Suprapubic skin (tissue), 4 donors: ENCODE measurements around the gene TPRG1. TPM values are rescaled to one million over a fixed set of nuclear protein-coding genes. Genes with fewer than 3 reads are reported as not detected.

Experiments used
- DNase-seq, 2 donors: peaks; one replicate each; pipeline ENCODE4 v3.0.0-alpha.2; 2019; ENCODE audit warnings: low spot score in 2 of 2
- H3K27ac ChIP-seq: fragments of 200-600 bp; sonication (generic); one replicate; pipeline ENCODE4 v1.5.1; 2019
- H3K27me3 ChIP-seq: fragments of 200-600 bp; sonication (generic); one replicate; pipeline ENCODE4 v1.5.1; 2019
- H3K36me3 ChIP-seq: fragments of 200-600 bp; sonication (generic); one replicate; pipeline ENCODE4 v1.5.1; 2019
- H3K4me1 ChIP-seq: fragments of 200-600 bp; sonication (generic); one replicate; pipeline ENCODE4 v1.5.1; 2019
- H3K4me3 ChIP-seq: fragments of 200-600 bp; sonication (generic); one replicate; pipeline ENCODE4 v1.5.1; 2019; ENCODE audit warnings: mild to moderate bottlenecking
- H3K9me3 ChIP-seq: fragments of 200-600 bp; sonication (generic); one replicate; pipeline ENCODE4 v1.5.1; 2019
- EP300 ChIP-seq: sonication (generic); formaldehyde crosslinking; IDR thresholded peaks from one replicate; pipeline ENCODE4 v1.6.1; 2017; ENCODE audit warnings: antibody characterized with exemption
- POLR2A ChIP-seq, 2 donors: fragments of 450-650 bp; IDR thresholded peaks; one replicate each; pipeline ENCODE4 v1.6.1; 2017; ENCODE audit warnings: antibody characterized with exemption in 2 of 2, mild to moderate bottlenecking in 2 of 2, moderate library complexity in 2 of 2
- POLR2AphosphoS5 ChIP-seq, 3 donors: sonication (generic); formaldehyde crosslinking; IDR thresholded peaks; one replicate each; pipeline ENCODE4 v1.6.1; 2017; ENCODE audit warnings: antibody characterized with exemption in 3 of 3
- WGBS: methylation state at CpG from one replicate; pipeline ENCODE4 v1.1.5; 2018; 5-methylcytosine and 5-hydroxymethylcytosine counted together
- total RNA-seq, 4 donors: library from RNA; depleted of rRNA; stranded (reverse); fragments of >200 nt; gene quantifications; one replicate each; pipeline ENCODE4 v1.1.0, GENCODE V29; 2016
- TF ChIP-seq, protein P1 (sequence below), 2 donors: fragments of 200-600 bp in 1 of 2; fragments of 450-650 bp in 1 of 2; sonication (generic) in 1 of 2; IDR thresholded peaks; one replicate each; pipeline ENCODE4 v1.5.1; 2016 to 2019; ENCODE audit warnings: antibody characterized with exemption in 2 of 2, mild to moderate bottlenecking in 1 of 2, moderate library complexity in 1 of 2

The TPRG1 gene
- total RNA-seq, 4 donors from 2014 or later, result 19.9 to 30.9 (median 28.4) TPM

GRCh38 chr3:189149203-189149602, 22.6 kb upstream of the TPRG1 start:
- no peaks in the 10 kb centered on the region for H3K9me3 ChIP-seq
- no peak for DNase-seq
- TF ChIP-seq, protein P1, sequence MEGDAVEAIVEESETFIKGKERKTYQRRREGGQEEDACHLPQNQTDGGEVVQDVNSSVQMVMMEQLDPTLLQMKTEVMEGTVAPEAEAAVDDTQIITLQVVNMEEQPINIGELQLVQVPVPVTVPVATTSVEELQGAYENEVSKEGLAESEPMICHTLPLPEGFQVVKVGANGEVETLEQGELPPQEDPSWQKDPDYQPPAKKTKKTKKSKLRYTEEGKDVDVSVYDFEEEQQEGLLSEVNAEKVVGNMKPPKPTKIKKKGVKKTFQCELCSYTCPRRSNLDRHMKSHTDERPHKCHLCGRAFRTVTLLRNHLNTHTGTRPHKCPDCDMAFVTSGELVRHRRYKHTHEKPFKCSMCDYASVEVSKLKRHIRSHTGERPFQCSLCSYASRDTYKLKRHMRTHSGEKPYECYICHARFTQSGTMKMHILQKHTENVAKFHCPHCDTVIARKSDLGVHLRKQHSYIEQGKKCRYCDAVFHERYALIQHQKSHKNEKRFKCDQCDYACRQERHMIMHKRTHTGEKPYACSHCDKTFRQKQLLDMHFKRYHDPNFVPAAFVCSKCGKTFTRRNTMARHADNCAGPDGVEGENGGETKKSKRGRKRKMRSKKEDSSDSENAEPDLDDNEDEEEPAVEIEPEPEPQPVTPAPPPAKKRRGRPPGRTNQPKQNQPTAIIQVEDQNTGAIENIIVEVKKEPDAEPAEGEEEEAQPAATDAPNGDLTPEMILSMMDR (IDR thresholded peaks at IDR 0.05), result no peak
- TF ChIP-seq EP300 (no peak), POLR2A (IDR thresholded peaks at IDR 0.05) (no peak), POLR2AphosphoS5 (IDR thresholded peaks at IDR 0.05) (no peak)
- H3K4me3 ChIP-seq, result no peak overlapping the region
- 64% methylated on average over 3 of the region's 3 CpGs for WGBS
- no peak overlapping the region for H3K27ac ChIP-seq
- H3K4me1 ChIP-seq, result peaks cover 12% of the 10 kb centered on the region
- H3K27me3 ChIP-seq, result no peaks in the 10 kb centered on the region
- no peaks in the 10 kb centered on the region for H3K36me3 ChIP-seq

- Histone ChIP-seq H3K27ac (no peak overlapping the region), H3K9me3 (no peaks in the 10 kb centered on the region), H3K36me3 (no peaks in the 10 kb centered on the region), H3K4me1 (peaks cover 4% of the 10 kb centered on the region), H3K4me3 (no peak overlapping the region), H3K27me3 (no peaks in the 10 kb centered on the region)
- DNase-seq, result no peak
- WGBS, result 87% methylated on average over 11 of the region's 11 CpGs
- no peak for TF ChIP-seq POLR2A (IDR thresholded peaks at IDR 0.05)
Measured at GRCh38 chr3:189157232-189158007, 14.4 kb upstream of the TPRG1 start.

DNA sequence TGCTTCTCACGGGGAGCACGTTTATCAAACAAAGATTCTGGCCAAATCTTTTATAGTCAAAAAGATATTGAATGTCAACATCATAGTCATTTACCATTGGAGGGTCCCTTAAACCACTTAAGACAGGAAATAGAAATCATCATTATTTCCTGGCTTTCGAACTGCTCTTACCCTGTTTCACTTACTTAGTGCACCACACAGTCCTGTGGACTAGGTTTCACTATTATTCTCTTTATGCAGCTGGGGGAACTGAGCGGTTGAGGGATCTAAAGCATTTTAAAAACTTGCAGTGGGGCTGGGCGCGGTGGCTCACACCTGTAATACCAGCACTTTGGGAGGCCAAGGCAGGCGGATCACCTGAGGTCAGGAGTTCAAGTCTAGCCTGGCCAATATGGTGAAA, 13.7 kb upstream of the TPRG1 start:
- 87% methylated on average over 7 of the region's 7 CpGs for WGBS
- no peak for TF ChIP-seq POLR2AphosphoS5 (IDR thresholded peaks at IDR 0.05)
- TF ChIP-seq POLR2A (IDR thresholded peaks at IDR 0.05), result no peak
- TF ChIP-seq, protein P1 (IDR thresholded peaks at IDR 0.05), result no peak
- no peak for TF ChIP-seq EP300

GRCh38 chr3:189160519-189161309, 11.1 kb upstream of the TPRG1 start:
- Histone ChIP-seq H3K4me1 (peaks cover 15% of the 10 kb centered on the region), H3K9me3 (no peaks in the 10 kb centered on the region), H3K4me3 (no peak overlapping the region), H3K27me3 (no peaks in the 10 kb centered on the region), H3K36me3 (no peaks in the 10 kb centered on the region), H3K27ac (no peak overlapping the region)
- WGBS, result 62% methylated on average over 8 of the region's 8 CpGs
- TF ChIP-seq EP300 (no peak), POLR2AphosphoS5 (IDR thresholded peaks at IDR 0.05) (no peak), POLR2A (IDR thresholded peaks at IDR 0.05) (no peak)
- TF ChIP-seq, protein P1 (IDR thresholded peaks at IDR 0.05), result no peak
- DNase-seq, result no peak

More for the DNA sequence above, 13.7 kb upstream of the TPRG1 start:
- H3K4me3 ChIP-seq, result no peak overlapping the region
- peaks cover 4% of the 10 kb centered on the region for H3K4me1 ChIP-seq
- no peak for DNase-seq
- no peaks in the 10 kb centered on the region for H3K27me3 ChIP-seq
- no peaks in the 10 kb centered on the region for H3K9me3 ChIP-seq
- H3K36me3 ChIP-seq, result no peaks in the 10 kb centered on the region
- no peak overlapping the region for H3K27ac ChIP-seq

DNA sequence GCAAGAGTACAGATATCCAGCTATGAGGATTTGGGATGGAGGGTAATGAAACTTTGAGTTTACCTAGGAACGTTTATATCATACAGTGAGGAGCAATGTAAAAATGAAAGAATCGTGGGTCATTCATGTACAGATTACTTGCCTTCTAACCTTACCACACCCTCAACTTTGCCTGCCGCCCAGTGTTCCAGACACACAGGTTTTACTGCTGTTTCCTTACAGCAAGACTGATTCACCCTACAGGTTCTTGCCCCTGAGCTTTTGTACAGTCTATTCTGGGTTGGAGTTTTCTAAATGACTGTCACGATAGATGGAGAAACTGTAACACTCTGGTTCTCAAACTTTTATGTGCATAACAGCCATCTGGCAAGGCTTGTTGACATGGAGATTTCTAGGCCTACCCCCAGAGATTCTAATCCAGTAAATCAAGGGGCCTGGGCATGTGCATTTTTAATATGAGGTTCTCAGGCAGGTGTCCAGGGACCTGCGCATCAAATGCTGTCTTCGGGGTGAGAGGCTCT, 6.6 kb upstream of the TPRG1 start:
- Histone ChIP-seq H3K4me1 (peaks cover 36% of the 10 kb centered on the region), H3K9me3 (no peaks in the 10 kb centered on the region), H3K27me3 (no peaks in the 10 kb centered on the region), H3K36me3 (no peaks in the 10 kb centered on the region), H3K4me3 (no peak overlapping the region), H3K27ac (peak overlapping the region; percentile 81)
- TF ChIP-seq POLR2AphosphoS5 (IDR thresholded peaks at IDR 0.05), result no peak
- no peak for TF ChIP-seq POLR2A (IDR thresholded peaks at IDR 0.05)
- TF ChIP-seq EP300, result no peak
- DNase-seq, result no peak
- 72% methylated on average over 6 of the region's 6 CpGs for WGBS

GRCh38 chr3:189166321-189166720, 5.5 kb upstream of the TPRG1 start:
- Histone ChIP-seq H3K4me3 (no peak overlapping the region), H3K9me3 (no peaks in the 10 kb centered on the region), H3K27me3 (no peaks in the 10 kb centered on the region), H3K4me1 (peaks cover 32% of the 10 kb centered on the region), H3K36me3 (no peaks in the 10 kb centered on the region), H3K27ac (peak overlapping the region; percentile 81)
- 55% methylated on average over 5 of the region's 5 CpGs for WGBS
- no peak for TF ChIP-seq POLR2A (IDR thresholded peaks at IDR 0.05)
- TF ChIP-seq, protein P1 (IDR thresholded peaks at IDR 0.05), result no peak
- no peak for TF ChIP-seq EP300
- no peak for TF ChIP-seq POLR2AphosphoS5 (IDR thresholded peaks at IDR 0.05)
- DNase-seq, result no peak
